ENCODE results near the gene TPH2.

TPH2 gene

DNA sequence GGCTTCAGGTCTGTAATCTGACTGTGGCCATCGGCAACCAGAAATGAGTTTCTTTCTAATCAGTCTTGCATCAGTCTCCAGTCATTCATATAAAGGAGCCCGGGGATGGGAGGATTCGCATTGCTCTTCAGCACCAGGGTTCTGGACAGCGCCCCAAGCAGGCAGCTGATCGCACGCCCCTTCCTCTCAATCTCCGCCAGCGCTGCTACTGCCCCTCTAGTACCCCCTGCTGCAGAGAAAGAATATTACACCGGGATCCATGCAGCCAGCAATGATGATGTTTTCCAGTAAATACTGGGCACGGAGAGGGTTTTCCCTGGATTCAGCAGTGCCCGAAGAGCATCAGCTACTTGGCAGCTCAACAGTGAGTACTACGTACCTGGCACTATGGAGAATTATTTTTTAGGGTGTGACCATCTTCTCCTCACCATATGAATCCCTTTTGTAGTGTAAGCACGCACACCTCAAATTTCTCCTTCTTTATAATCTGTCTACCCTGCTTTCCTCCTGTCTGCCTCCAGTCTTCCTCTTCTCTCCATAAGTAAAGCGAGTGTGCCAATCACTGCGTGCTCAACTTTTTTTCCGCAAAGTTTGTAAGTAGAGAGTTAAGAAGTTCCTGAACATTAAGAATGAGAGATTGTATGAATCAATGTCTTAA, at the start of gene TPH2:
TSS of gene TPH2 (plus strand) at position 118 of the 658 bp plus-strand sequence. CDS start at position 260, 142 bp downstream.
- no peak for DNase-seq

DNA sequence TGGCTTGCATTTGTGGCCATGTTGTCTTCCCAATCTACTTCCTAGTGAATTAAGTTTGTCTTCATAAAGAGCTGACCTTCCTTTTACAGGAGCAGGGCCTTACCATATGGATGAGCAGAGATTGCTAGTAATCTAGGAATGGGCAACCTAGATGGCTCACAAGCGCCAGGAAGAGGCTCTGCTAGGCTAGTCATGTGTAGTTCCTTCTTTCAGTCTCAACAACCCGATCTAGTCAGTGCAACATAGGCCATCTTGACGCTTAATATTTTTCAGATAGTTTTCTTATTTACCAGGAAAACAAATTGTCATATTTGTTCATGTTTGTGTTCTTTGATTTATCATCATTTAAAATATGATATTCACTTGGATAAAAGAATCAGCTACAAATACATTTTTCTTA, 48.2 kb upstream of the TPH2 start:
- no peak for DNase-seq

DNA sequence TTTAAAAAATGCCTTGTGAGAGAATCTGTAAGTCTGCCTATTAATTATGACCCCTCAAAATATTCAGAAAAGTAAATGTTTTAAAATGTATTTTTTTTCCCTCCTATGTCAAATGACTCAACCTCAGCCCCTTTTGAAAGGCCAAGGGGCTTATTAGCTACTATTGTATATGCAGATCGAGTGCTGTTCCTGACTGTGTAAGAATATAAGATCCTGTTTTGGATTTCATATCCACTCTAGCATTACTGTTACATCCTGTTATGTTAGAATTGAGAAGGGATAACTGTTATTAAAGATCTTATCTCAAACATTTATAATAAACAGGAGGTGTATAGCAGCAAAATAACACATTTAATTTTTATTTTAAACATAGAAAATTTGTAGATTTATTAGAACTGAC, 46.6 kb upstream of the TPH2 start:
- DNase-seq = no peak

DNA sequence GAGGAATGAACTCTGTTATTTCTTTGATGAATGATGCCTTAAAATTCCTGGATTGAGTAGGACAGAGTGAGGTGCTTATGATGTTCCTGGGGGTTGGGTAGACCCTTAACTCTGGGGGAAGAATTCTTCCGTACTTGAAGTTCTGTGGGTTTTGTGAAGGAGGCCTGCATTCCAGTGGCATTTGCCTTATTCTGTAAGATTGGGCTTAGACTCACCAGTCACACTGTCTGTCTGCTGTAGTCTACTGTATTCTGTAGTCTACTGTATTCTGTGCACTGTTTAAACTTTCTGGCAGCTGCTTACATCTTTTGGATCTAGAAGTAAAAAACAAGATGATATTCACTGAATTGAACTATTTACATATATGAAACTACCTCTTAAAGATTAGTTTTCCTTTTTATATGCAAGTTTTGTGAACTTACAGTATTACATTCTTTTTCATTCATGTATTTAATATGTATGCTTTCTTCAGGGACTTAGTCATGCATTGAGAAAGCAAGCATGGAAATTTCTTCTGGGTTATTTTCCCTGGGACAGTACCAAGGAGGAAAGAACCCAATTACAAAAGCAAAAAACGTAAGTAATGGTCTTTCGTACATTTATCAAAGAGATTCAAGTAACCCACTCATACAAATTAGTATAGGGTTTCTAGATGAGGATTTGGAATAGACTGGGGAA, 42.3 kb upstream of the TPH2 start:
- no peak for DNase-seq

DNA sequence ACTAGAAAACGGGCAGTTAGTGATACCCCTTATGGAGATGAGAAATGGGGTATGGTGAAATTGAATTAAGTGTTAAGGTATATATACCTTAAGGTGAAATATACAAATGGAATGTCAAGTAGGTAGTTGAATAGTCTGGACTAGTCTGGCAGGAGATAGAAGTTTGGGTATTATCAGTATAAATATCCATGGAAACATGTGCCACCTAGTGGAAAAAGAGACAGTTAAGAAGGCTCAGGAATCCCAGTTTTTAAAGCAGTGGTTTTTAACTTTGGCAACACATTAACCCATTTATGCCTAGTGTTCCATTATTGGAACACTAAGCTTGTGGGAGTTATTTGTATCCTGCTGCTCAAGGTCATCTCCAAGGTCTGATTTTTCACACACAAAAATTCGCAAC, 38.6 kb upstream of the TPH2 start:
- DNase-seq = no peak

DNA sequence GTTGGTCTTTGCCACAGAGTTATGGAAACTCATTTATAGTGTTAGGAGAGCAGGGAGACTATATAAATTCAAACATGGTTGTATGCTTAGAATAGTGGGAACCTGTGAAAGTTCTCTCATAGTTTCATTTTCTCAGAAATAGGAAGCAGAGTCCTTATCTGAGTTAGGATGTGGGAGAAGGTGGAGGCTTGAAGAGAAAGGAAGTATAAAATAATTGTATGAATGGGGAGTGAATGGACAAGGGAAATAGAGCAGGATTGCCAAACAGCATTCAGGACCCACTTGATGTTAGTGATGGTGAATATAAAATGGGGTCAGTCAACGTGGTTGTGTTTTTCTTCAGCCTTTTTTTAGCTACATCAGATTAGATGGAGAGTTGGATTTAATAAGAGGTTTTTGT, 34.0 kb upstream of the TPH2 start:
- no peak for DNase-seq

- DNase-seq = no peak
These were observed 3.1 kb upstream of the TPH2 start for GRCh38 chr12:71935594-71935993.

DNA sequence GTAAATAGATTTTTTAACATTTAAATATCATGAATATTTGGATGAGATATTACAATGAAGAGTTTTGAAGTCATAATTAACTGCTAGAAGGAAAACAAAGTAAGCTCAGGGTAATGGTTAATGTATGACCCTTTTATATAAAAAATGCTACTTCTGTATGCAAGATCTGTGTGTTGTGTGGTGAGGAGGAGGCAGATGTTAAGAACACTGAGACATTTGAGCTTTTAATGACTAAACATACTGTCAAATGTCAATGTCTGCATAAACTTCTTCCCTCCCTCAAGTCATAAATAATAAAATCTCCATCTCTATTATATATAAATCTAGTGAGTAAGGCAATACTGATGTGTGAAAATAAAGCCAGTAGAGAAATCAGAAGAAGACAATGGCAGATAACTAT, 1.4 kb downstream of the TPH2 start:
- no peak for DNase-seq

- DNase-seq = no peak
These were observed 2.5 kb downstream of the TPH2 start for GRCh38 chr12:71941174-71941573.

DNA sequence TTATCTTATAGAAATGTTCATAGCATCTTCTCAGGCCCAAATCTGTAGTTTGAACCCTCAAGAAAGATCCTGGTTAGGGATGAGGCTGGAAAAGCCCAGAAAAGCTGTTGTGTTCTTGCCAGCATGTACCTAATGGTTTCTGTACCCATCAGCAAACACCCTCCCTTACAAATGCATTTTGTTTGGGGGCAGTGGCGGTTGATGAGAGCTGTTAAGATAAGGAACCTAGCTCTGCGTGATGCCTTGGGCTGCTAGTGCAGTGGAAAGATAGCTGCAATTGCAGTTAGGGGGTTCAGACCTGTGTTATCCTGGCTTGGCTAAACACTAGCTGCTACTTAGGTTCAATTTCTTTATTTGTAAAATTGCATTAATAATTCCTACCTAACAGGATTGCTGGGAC, 3.6 kb downstream of the TPH2 start:
- DNase-seq = no peak

DNA sequence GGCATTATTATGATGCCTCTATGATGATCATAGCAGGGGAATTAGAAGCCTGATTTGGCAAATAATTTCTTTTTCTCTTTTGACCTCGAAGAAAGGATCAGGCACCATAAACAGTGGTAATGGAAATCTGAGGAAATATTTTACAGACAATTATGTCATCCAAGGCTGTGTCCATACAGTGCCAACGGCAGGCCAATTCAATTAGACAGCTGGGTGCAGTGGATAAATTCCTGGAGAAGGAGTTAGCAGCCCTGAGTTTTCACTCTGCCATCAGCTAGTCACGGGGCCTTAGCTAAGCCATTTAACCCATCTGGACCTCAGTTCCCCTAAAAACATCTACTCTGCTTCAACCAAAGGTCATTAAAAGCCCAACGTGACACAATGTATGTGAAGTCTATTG, 4.1 kb downstream of the TPH2 start:
- no peak for DNase-seq

DNA sequence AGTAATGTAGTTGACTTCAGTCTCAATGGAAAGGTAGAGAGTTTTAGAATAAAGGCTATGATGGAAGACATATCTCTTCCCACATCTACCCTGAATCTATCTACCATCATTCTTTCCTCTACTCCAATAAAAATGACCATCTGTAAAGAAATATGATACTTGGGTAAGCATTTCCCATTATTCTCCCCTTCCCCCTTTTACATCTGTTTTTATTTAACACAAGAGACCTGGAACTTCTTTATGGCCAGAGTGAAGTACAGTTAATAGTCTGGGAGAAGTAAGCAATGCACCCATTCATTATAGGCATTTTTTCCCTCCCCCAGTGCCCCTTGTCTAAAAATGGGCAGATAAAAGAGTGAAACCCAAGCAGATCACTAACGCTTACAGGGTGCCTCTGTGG, 6.5 kb downstream of the TPH2 start:
- DNase-seq = no peak

GRCh38 chr12:71945883-71946282, 7.2 kb downstream of the TPH2 start:
- no peak for DNase-seq

DNA sequence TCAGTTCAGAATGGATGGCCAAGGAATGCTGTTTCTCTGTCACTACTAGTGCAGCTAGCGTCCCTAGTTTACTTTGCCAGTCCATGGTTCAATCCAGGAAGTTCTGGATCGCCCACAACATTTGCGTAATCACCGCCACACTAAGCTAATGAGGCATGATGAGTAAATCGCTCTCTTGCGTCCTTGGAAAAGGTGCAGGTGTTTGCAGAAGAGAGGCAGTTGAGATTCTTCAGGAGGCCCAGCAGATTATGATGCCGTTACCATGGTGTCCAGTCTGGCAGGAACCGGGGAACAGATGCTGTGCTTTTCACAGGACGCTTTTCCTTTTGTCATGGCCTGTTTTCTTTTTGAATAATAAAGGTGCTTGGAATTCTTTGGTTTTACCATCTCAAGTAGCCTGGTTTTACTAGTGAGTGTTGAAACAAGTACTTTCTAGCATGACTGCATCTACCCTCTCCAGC, 9.0 kb downstream of the TPH2 start:
- DNase-seq = peak; percentile 91 to 93

DNA sequence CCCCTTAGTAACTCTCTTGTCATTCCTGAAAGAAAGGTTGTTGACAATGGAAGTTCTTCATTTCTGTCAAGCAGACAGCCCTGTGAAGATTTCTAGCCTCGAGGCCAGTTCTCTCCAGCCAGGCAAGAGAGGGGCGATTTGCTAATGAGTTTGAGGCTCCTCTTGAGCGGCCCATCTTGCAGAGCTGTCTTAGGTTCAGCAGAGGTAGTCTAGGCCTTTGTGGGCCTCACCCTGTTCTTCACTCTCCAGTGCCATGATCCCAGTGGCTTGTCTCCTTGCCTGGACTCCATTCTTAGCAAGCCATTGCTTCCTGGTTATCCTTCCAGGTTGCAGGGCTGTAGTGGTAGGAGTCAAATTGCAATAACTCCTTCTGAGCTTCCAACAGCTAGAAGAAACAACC, 9.7 kb downstream of the TPH2 start:
- no peak for DNase-seq

DNA sequence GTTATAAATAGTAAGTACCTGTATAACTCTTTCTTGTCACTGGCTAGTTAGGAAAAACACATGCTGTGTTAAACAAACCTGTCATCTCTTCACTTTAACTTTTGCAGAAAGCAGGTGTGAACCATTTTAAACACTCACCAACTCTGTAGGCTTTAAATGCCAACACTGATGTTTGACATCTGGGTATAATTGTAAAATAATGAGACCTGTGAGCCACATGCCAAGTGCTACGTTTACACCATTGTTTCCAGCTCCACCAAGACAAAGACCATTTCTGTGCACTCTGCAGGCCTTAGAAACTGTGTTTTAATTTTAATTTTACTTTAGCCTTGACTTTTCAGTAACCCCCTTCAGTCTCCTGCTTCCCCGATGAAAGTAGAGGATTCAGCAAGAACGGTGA, 11.0 kb downstream of the TPH2 start:
- DNase-seq = no peak

GRCh38 chr12:71950404-71950803, 11.8 kb downstream of the TPH2 start:
- no peak for DNase-seq

GRCh38 chr12:71950819-71951218, 12.2 kb downstream of the TPH2 start:
- no peak for DNase-seq

- DNase-seq = no peak
These were observed 15.6 kb downstream of the TPH2 start for GRCh38 chr12:71954083-71954778.

DNA sequence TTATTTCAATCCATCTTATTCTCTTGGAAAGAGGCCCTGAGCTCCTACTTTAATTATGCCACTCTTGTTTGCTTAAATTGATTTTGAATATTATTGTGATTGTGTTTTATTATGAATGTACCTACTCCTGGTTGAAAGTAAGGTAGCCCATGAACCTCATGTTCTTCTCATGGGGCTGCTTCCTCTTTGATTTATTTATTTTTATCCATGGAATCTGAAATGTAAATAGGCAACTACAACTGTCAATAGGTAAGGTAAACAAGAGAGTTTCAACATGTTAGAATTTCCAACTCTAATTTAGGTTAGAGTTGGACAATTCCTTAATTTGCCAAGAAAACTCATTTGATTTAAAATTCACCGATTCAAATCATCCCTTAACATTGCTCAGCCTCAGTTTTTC, 16.2 kb downstream of the TPH2 start:
- no peak for DNase-seq

- DNase-seq = no peak
These were observed 17.3 kb downstream of the TPH2 start for GRCh38 chr12:71955970-71956369.

GRCh38 chr12:71958056-71958455, 19.4 kb downstream of the TPH2 start:
- no peak for DNase-seq

GRCh38 chr12:71958457-71958856, 19.8 kb downstream of the TPH2 start:
- DNase-seq = no peak

GRCh38 chr12:71958993-71959578, 20.4 kb downstream of the TPH2 start:
- DNase-seq = peak in 1 of 2 experiments; percentile 9
